HepG2 (cell line): ENCODE results near the gene LSR. TPM values are rescaled to one million over a fixed set of nuclear protein-coding genes. Genes with fewer than 3 reads are reported as not detected.

ENCODE experiments used
- ATAC-seq: fragments of 200-7000 bp; cut with Tn5 transposase; 3 replicates; pipeline ENCODE4 v1.9.1; 2020; ENCODE audit warnings: mild to moderate bottlenecking, moderate library complexity
- BruUV-seq: library from RNA; stranded (reverse); fragments of 400-500 nt; replicated peaks from 2 replicates; lab custom pipeline; 2021; lab: Mats Ljungman, UMichigan
- CTCF ChIA-PET: fragments of 300-600 bp; formaldehyde crosslinking; extraction: SDS; loops from one replicate; lab custom pipeline; 2021; ENCODE audit warnings: low total read pairs, inconsistent platforms, low intra/inter-chr PET ratio; lab: Yijun Ruan, JAX
- POLR2A ChIA-PET: fragments of 350-600 bp; sonication (Branson Sonifier 250); formaldehyde crosslinking; loops from one replicate; lab custom pipeline; 2020; ENCODE audit warnings: antibody characterized with exemption, inconsistent platforms; lab: Yijun Ruan, JAX
- DNase-seq: peaks from one replicate; pipeline ENCODE4 v3.0.0-alpha.2; 2015; ENCODE audit warnings: low spot score
- FAIRE-seq: peaks from 3 replicates; lab custom pipeline; 2011; peaks lifted over from hg19 to GRCh38; lab: Jason Lieb, UNC
- H2AFZ ChIP-seq: one replicate; pipeline ENCODE4 v1.6.1; 2011; ENCODE audit warnings: low read length, inconsistent platforms
- H3K27ac ChIP-seq: fragments of 300-600 bp; 3 replicates; pipeline ENCODE4 v1.8.0; 2011; ENCODE audit warnings: mixed run types, mild to moderate bottlenecking, mixed read lengths, low read length, inconsistent platforms; ENCODE audit not compliant: insufficient read depth; ENCODE audit errors: extremely low read length
- H3K27me3 ChIP-seq, 2 experiments: fragments of 200-600 bp in 1 of 2; 2 replicates in 1 of 2; 3 replicates in 1 of 2; pipeline versions ENCODE4 v1.6.0 to v1.8.0; 2011; ENCODE audit warnings: low read length in 2 of 2, mild to moderate bottlenecking in 2 of 2, moderate library complexity in 2 of 2, inconsistent platforms in 1 of 2; ENCODE audit not compliant: insufficient read depth in 2 of 2, control insufficient read depth in 1 of 2
- H3K36me3 ChIP-seq, 2 experiments: fragments of 200-600 bp in 1 of 2; replicated peaks in 1 of 2; 2 replicates in 1 of 2; 3 replicates in 1 of 2; pipeline versions ENCODE4 v1.5.1 to v1.8.0; 2011; ENCODE audit warnings: low read length in 2 of 2, inconsistent platforms in 1 of 2; ENCODE audit not compliant: insufficient read depth in 2 of 2, control insufficient read depth in 1 of 2
- H3K4me1 ChIP-seq: 2 replicates; pipeline ENCODE4 v1.5.1; 2012; ENCODE audit warnings: low read length, inconsistent platforms; ENCODE audit not compliant: insufficient read depth
- H3K4me2 ChIP-seq: 2 replicates; pipeline ENCODE4 v1.6.0; 2011; ENCODE audit warnings: low read depth, low read length, inconsistent platforms
- H3K4me3 ChIP-seq, 3 experiments: fragments of 200-600 bp in 1 of 3; sonication (generic), shearing (Covaris generic) in 1 of 3; replicated peaks in 1 of 3; 2 replicates each; pipeline ENCODE4 v1.5.1; 2011 to 2016; ENCODE audit warnings: low read length in 3 of 3, inconsistent platforms in 2 of 3, low read depth in 2 of 3, mild to moderate bottlenecking in 2 of 3, control low read depth in 1 of 3, mixed read lengths in 1 of 3; ENCODE audit not compliant: insufficient read depth in 1 of 3
- H3K79me2 ChIP-seq: one replicate; pipeline ENCODE4 v1.6.1; 2011; ENCODE audit warnings: low read length, inconsistent platforms; ENCODE audit not compliant: insufficient read depth
- H3K9ac ChIP-seq: 2 replicates; pipeline ENCODE4 v1.6.0; 2011; ENCODE audit warnings: mild to moderate bottlenecking, low read depth, low read length, inconsistent platforms; ENCODE audit not compliant: insufficient read depth
- H3K9me3 ChIP-seq: 2 replicates; pipeline ENCODE4 v1.5.1; 2012; ENCODE audit warnings: mild to moderate bottlenecking, low read length
- H4K20me1 ChIP-seq: 2 replicates; pipeline ENCODE4 v1.6.0; 2011; ENCODE audit warnings: inconsistent platforms, mild to moderate bottlenecking, low read length, moderate library complexity; ENCODE audit not compliant: insufficient read depth
- KMT2B ChIP-seq: IDR thresholded peaks from 2 replicates; pipeline ENCODE4 v1.6.1; 2016; ENCODE audit warnings: missing genetic modification reagents, missing compliant biosample characterization
- ZBTB40 ChIP-seq, 2 experiments: fragments of 450-650 bp in 1 of 2; sonication (generic) in 1 of 2; formaldehyde crosslinking in 1 of 2; IDR thresholded peaks; 2 replicates each; pipeline versions ENCODE4 v1.6.1 to v1.8.0; 2016 to 2022; ENCODE audit warnings: antibody characterized with exemption in 1 of 2, mild to moderate bottlenecking in 1 of 2, missing genetic modification reagents in 1 of 2
- ZBTB7B ChIP-seq: sonication (generic); formaldehyde crosslinking; IDR thresholded peaks from 2 replicates; pipeline ENCODE4 v1.4.0; 2020; ENCODE audit warnings: missing genetic modification reagents
- ZNF18 ChIP-seq: sonication (generic); formaldehyde crosslinking; IDR thresholded peaks from 2 replicates; pipeline ENCODE4 v1.8.0; 2022; ENCODE audit warnings: mild to moderate bottlenecking, missing genetic modification reagents; ENCODE audit not compliant: insufficient replicate concordance
- ZNF260 ChIP-seq: sonication (generic); formaldehyde crosslinking; IDR thresholded peaks from 2 replicates; pipeline ENCODE4 v1.4.0; 2020; ENCODE audit warnings: missing genetic modification reagents, low read depth, mild to moderate bottlenecking, borderline replicate concordance
- ZNF468 ChIP-seq: sonication (generic); formaldehyde crosslinking; IDR thresholded peaks from 2 replicates; pipeline ENCODE4 v1.8.0; 2022; ENCODE audit warnings: mild to moderate bottlenecking, moderate library complexity, missing genetic modification reagents
- ZNF639 ChIP-seq: conservative IDR thresholded peaks from 2 replicates; pipeline ENCODE4 v1.6.1; 2018; ENCODE audit warnings: missing genetic modification reagents
- WGBS: methylation state at CpG from one replicate; pipeline ENCODE4 v1.1.6; 2017; ENCODE audit warnings: low lambda C conversion rate; 5-methylcytosine and 5-hydroxymethylcytosine counted together
- in situ Hi-C: cut with HindIII; loops from 2 replicates; pipeline ENCODE4 v1.10.0; 2017; ENCODE audit warnings: low pct_unique_long_range_greater_than_20kb; ENCODE audit not compliant: extremely low pct_ligation_motif_present
- intact Hi-C: fragments of 100-400 bp; cut with micrococcal nuclease; formaldehyde crosslinking; loops from one replicate; pipeline ENCODE4 v1.10.0; 2022; ENCODE audit not compliant: unreplicated experiment
- polyA plus RNA-seq, 8 experiments: library from polyadenylated mRNA; depleted of rRNA in 3 of 8; stranded (reverse) in 7 of 8; unstranded in 1 of 8; fragments of >200 nt; fragmentation: Illumina TruSeq in 4 of 8; extraction: Trizol in 4 of 8; gene quantifications; 2 replicates each; pipeline versions ENCODE4 v1.2.1 to v1.2.3, GENCODE V29; 2011 to 2016; ENCODE audit warnings: low read depth in 4 of 8, missing spikeins in 1 of 8, mixed read lengths in 1 of 8; ENCODE audit not compliant: insufficient read depth in 1 of 8
- total RNA-seq, 5 experiments: library from RNA; depleted of rRNA; stranded (reverse); fragments of >200 nt; fragmentation: Illumina TruSeq; extraction: Trizol; gene quantifications; 2 replicates each; pipeline ENCODE4 v1.2.3, GENCODE V29; 2016; ENCODE audit warnings: low read depth in 1 of 5
- TF ChIP-seq, protein P1 (sequence below): sonication (generic); formaldehyde crosslinking; IDR thresholded peaks from 2 replicates; pipeline ENCODE4 v1.4.0; 2020; ENCODE audit warnings: missing genetic modification reagents

Gene LSR
- total and polyA plus RNA-seq, 2 of the 13 experiments (the other 11 are each of a cell fraction or from before 2014, with no cell fraction given) = 29.2 to 79.2 TPM

GRCh38 chr19:35228177-35228930 is 20.4 kb upstream of the LSR start, which contains the start of gene FAM187B:
Gene FAM187B, minus strand, starts transcription at chr19:35228739. Its CDS starts 59 bp downstream, at chr19:35228680.
- Histone ChIP-seq H3K9me3 (no peaks in the 10 kb centered on the region), H3K9ac (no peak within 1 kb of the TSS), H3K4me2 (no peak within 1 kb of the TSS), H3K36me3 (no peaks in the 10 kb centered on the region), H3K79me2 (no peaks in the 10 kb centered on the region), H2AFZ (no peak within 1 kb of the TSS), H4K20me1 (no peaks in the 10 kb centered on the region), H3K4me1 (peaks cover 8% of the 10 kb centered on the region; the same call in 1 of the 2 replicates), H3K27ac (no peak within 1 kb of the TSS), H3K4me3 (no peak within 1 kb of the TSS), H3K27me3 (peaks cover 0 to 6% of the 10 kb centered on the region in 2 experiments; a peak in 1 of 5 replicates)
- intact Hi-C loops = no loop called here
- DNase-seq (no peak), ATAC-seq (peak; percentile 39; the same call in 2 of the 3 replicates), FAIRE-seq (no peak)
- CTCF ChIA-PET = no interaction called here
- no TSS peak for BruUV-seq
- WGBS = 45% methylated on average over 8 of the region's 14 CpGs
- POLR2A ChIA-PET = no interaction called here
- in situ Hi-C loops = no loop called here
- no peak for TF ChIP-seq ZBTB40 (IDR thresholded peaks at IDR 0.05)
- TF ChIP-seq ZBTB40 (CRISPR knock-in tag; IDR thresholded peaks at IDR 0.05) = no peak
- TF ChIP-seq, protein P1, sequence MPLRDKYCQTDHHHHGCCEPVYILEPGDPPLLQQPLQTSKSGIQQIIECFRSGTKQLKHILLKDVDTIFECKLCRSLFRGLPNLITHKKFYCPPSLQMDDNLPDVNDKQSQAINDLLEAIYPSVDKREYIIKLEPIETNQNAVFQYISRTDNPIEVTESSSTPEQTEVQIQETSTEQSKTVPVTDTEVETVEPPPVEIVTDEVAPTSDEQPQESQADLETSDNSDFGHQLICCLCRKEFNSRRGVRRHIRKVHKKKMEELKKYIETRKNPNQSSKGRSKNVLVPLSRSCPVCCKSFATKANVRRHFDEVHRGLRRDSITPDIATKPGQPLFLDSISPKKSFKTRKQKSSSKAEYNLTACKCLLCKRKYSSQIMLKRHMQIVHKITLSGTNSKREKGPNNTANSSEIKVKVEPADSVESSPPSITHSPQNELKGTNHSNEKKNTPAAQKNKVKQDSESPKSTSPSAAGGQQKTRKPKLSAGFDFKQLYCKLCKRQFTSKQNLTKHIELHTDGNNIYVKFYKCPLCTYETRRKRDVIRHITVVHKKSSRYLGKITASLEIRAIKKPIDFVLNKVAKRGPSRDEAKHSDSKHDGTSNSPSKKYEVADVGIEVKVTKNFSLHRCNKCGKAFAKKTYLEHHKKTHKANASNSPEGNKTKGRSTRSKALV (CRISPR knock-in tag) = no peak
- no peak for TF ChIP-seq KMT2B
- no peak for TF ChIP-seq ZNF18
- TF ChIP-seq ZNF639 (CRISPR knock-in tag) = no peak
- TF ChIP-seq ZNF260 (CRISPR knock-in tag) = no peak
- no peak for TF ChIP-seq ZNF468 (CRISPR knock-in tag)
- no peak for TF ChIP-seq ZBTB7B (CRISPR knock-in tag)
